BJ (cell line): ENCODE measurements around the gene DNAL1. TPM values are rescaled to one million over a fixed set of nuclear protein-coding genes. Genes with fewer than 3 reads are reported as not detected.

Source experiments
- CTCF ChIA-PET: fragments of 350-600 bp; formaldehyde crosslinking; extraction: SDS; loops from one replicate; lab custom pipeline; 2021; ENCODE audit warnings: antibody characterized with exemption, inconsistent platforms; lab: Yijun Ruan, JAX
- POLR2A ChIA-PET: fragments of 300-600 bp; sonication (Branson Sonifier 250); formaldehyde crosslinking; extraction: SDS; loops from one replicate; lab custom pipeline; 2021; ENCODE audit warnings: antibody characterized with exemption; lab: Charles Lee
- DNase-seq: peaks from one replicate; pipeline ENCODE4 v3.0.0-alpha.2; 2011; ENCODE audit warnings: low read depth
- H3K27me3 ChIP-seq: 2 replicates; pipeline ENCODE4 v1.6.0; 2011; ENCODE audit warnings: low read length; ENCODE audit not compliant: control insufficient read depth, insufficient read depth
- H3K36me3 ChIP-seq: 2 replicates; pipeline ENCODE4 v1.5.1; 2011; ENCODE audit warnings: low read length; ENCODE audit not compliant: control insufficient read depth, insufficient read depth
- H3K4me3 ChIP-seq: 2 replicates; pipeline ENCODE4 v1.5.1; 2011; ENCODE audit warnings: low read depth, mild to moderate bottlenecking, control low read depth, low read length
- polyA minus RNA-seq: library from RNA; depleted of rRNA, polyadenylated mRNA; stranded (reverse); fragments of >200 nt; gene quantifications from 2 replicates; pipeline ENCODE4 v1.2.3, GENCODE V29; 2011; rRNA and poly(A)+ RNA removed
- polyA plus RNA-seq: library from polyadenylated mRNA; depleted of rRNA; stranded (reverse); fragments of >200 nt; gene quantifications from 2 replicates; pipeline ENCODE4 v1.2.3, GENCODE V29; 2011; rRNA removed
- TF ChIP-seq, protein P1 (sequence below): IDR thresholded peaks from 2 replicates; pipeline ENCODE4 v1.5.1; 2011; ENCODE audit warnings: low read depth, mild to moderate bottlenecking, control low read depth, inconsistent platforms, low read length, moderate library complexity; ENCODE audit not compliant: insufficient read depth

Gene DNAL1, protein sequence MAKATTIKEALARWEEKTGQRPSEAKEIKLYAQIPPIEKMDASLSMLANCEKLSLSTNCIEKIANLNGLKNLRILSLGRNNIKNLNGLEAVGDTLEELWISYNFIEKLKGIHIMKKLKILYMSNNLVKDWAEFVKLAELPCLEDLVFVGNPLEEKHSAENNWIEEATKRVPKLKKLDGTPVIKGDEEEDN
- 2.4 and 6.6 TPM in 2 replicates for polyA plus RNA-seq
- 1.2 and 1.5 TPM in 2 replicates for polyA minus RNA-seq

DNA sequence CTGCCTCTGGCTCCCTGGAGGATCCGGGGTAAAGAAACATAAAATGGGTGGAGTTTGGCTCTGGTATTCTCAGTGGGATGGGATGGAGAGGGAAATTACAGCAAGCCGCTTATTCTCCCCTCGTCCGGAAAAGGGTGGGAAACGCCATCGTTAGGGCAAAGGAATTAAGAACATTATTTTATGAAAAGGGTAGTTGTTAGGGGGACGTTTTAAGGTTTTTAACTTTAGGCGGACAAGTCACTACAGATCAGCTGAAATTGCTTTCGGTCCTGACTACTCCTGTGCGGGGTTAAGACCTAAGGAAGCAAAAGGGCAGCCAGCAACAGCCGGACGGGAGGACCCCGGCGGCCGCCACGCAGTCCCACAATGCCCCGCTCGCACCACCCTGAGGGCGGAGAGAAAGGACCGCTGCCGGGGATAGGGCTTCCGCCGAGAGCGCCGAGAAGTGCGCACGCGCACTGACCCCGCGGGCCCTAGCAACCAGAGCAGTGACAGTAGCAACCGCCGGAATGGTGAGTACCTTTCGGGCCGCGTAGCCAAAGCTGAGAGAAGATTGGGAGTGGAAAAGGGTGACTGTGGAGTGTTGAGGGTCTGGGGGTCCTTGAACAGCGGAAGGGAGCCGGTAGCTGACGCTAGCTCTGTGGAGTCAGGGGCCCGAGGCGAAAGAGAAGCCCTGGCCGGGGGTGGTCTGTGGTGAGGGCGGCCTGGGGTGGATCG is at the start of gene DNAL1:
Gene DNAL1, plus strand, starts transcription at position 456 of the 717 bp plus-strand sequence. Its CDS starts 54 bp downstream, at position 510.
- no peaks in the 10 kb centered on the region for H3K27me3 ChIP-seq
- peak; percentile 44 for DNase-seq
- H3K36me3 ChIP-seq = no peaks in the 10 kb centered on the region
- ChIA-PET POLR2A (no interaction called here), CTCF (interaction anchor here (0.7 to 1.4 kb wide), 4 partner anchors 11 to 133 kb away, joined by 3 to 11 read pairs (median 4); no protein-coding TSS in a partner anchor)
- peak within 1 kb of the TSS; percentile 88 for H3K4me3 ChIP-seq
- TF ChIP-seq, protein P1, sequence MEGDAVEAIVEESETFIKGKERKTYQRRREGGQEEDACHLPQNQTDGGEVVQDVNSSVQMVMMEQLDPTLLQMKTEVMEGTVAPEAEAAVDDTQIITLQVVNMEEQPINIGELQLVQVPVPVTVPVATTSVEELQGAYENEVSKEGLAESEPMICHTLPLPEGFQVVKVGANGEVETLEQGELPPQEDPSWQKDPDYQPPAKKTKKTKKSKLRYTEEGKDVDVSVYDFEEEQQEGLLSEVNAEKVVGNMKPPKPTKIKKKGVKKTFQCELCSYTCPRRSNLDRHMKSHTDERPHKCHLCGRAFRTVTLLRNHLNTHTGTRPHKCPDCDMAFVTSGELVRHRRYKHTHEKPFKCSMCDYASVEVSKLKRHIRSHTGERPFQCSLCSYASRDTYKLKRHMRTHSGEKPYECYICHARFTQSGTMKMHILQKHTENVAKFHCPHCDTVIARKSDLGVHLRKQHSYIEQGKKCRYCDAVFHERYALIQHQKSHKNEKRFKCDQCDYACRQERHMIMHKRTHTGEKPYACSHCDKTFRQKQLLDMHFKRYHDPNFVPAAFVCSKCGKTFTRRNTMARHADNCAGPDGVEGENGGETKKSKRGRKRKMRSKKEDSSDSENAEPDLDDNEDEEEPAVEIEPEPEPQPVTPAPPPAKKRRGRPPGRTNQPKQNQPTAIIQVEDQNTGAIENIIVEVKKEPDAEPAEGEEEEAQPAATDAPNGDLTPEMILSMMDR = no peak

DNA sequence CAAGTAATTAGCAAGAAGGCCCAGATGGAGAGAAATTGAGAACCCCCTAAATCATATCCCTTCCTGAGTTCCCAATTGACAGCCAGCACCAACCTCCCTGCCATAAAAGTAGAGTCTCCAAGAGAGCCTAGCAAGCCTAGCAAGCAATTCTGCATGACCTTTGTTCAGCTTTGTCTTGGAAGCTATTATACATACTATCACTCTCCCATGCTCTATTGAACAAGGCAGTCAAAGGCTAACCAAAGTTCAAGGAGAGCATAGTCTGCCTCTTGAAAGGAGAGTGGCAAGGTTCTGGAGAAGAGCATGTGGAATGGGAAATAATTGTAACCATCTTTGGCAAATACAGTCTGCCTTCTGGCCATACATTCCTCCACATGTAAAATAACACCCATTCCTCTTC is 45.3 kb upstream of the DNAL1 start:
- DNase-seq = no peak
- CTCF ChIA-PET = no interaction called here
- Histone ChIP-seq H3K4me3 (no peak overlapping the region), H3K36me3 (no peaks in the 10 kb centered on the region), H3K27me3 (peaks cover 2% of the 10 kb centered on the region; the same call in 1 of the 2 replicates)
- TF ChIP-seq, protein P1 = no peak
- POLR2A ChIA-PET = no interaction called here

DNA sequence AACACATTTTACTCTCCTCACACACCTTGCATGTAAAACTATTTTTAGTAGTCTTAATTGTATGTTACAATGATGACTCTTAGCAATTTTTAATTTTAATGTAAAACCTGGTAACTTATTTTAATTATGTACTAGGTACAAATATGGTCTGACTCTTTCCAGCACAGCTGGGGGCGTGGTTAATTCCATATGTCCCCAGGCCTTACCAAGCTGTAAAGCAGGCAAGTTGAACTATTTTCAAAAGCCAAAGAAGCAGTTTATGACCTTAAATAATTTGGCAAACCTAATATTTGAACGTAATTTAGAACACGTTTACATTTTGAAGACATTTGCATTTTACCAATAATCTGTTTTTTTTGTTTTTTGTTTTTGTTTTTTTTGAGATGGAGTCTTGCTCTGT is 41.8 kb upstream of the DNAL1 start:
- TF ChIP-seq, protein P1 = no peak
- H3K27me3 ChIP-seq = peaks cover 2% of the 10 kb centered on the region; the same call in 1 of the 2 replicates
- no peak overlapping the region for H3K4me3 ChIP-seq
- POLR2A ChIA-PET = no interaction called here
- DNase-seq = no peak
- CTCF ChIA-PET = interaction anchor here (0.6 kb wide), 1 partner anchor 23 kb away, joined by 3 read pairs; no protein-coding TSS in a partner anchor
- H3K36me3 ChIP-seq = no peaks in the 10 kb centered on the region

DNA sequence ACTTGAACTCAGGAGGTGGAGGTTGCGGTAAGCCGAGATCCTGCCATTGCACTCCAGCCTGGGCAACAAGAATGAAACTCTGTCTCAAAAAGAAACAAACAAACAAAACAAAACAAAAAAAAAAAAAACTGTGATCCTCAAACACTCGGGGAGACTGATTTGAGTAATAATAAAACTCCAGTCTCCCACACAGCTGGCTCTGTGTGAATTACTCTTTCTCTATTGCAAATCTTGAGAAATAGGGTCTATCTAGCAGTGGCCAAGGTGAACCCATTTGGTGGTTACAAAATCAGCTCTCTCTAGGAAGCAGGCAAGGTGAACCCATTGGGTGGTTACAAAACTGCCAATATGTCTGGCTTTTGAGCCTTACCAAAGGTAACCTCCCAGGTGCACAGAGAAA is 38.5 kb upstream of the DNAL1 start:
- H3K36me3 ChIP-seq = no peaks in the 10 kb centered on the region
- CTCF ChIA-PET = interaction anchor here (1.0 kb wide), 1 partner anchor 16 kb away, joined by 3 read pairs; no protein-coding TSS in a partner anchor
- H3K4me3 ChIP-seq = no peak overlapping the region

More for the DNA sequence above, 38.5 kb upstream of the DNAL1 start:
- TF ChIP-seq, protein P1 = no peak
- H3K27me3 ChIP-seq = no peaks in the 10 kb centered on the region
- DNase-seq = no peak
- POLR2A ChIA-PET = no interaction called here
